HG03571 (cell line): ENCODE data around the gene SLC25A21.
"Not testable (repeated sequence)": the region's sequence is repeated elsewhere in the genome, so short reads cannot be mapped to it uniquely, and the experiment has no call there.

ENCODE experiments used
- ATAC-seq: cut with Tn5 transposase; IDR thresholded peaks from one replicate; pipeline ENCODE4 v1.9.1; 2021; ENCODE audit not compliant: unreplicated experiment

Gene SLC25A21

GRCh38 chr14:36738269-36738668, 434.1 kb downstream of the SLC25A21 start:
- no peak for ATAC-seq

GRCh38 chr14:36726128-36726527, 446.3 kb downstream of the SLC25A21 start:
- no peak for ATAC-seq

- ATAC-seq: no peak
Observed at GRCh38 chr14:36724162-36724561, 448.2 kb downstream of the SLC25A21 start.

- no peak for ATAC-seq
Observed at GRCh38 chr14:36723530-36723929, 448.9 kb downstream of the SLC25A21 start.

GRCh38 chr14:36721877-36722276, 450.5 kb downstream of the SLC25A21 start:
- no peak for ATAC-seq

- no peak for ATAC-seq
Observed at GRCh38 chr14:36720657-36721056, 451.7 kb downstream of the SLC25A21 start.

- ATAC-seq: no peak
Observed at GRCh38 chr14:36719823-36720222, 452.6 kb downstream of the SLC25A21 start.

- ATAC-seq: no peak
Observed at GRCh38 chr14:36718216-36718615, 454.2 kb downstream of the SLC25A21 start.

- no peak for ATAC-seq
Observed at GRCh38 chr14:36717363-36717762, 455.0 kb downstream of the SLC25A21 start.

- no peak for ATAC-seq
Observed at GRCh38 chr14:36716614-36717184, 455.7 kb downstream of the SLC25A21 start.

GRCh38 chr14:36713960-36714703, 458.3 kb downstream of the SLC25A21 start:
- ATAC-seq: no peak

- ATAC-seq: no peak
Observed at GRCh38 chr14:36707570-36707969, 464.8 kb downstream of the SLC25A21 start.

GRCh38 chr14:36702474-36702873, 469.9 kb downstream of the SLC25A21 start:
- no peak for ATAC-seq

- no peak for ATAC-seq
Observed at GRCh38 chr14:36701132-36701531, 471.3 kb downstream of the SLC25A21 start.

- ATAC-seq: no peak
Observed at GRCh38 chr14:36700651-36701050, 471.8 kb downstream of the SLC25A21 start.

- ATAC-seq: not testable (repeated sequence)
Observed at GRCh38 chr14:36699420-36699819, 473.0 kb downstream of the SLC25A21 start.

- no peak for ATAC-seq
Observed at GRCh38 chr14:36690311-36691040, 481.9 kb downstream of the SLC25A21 start.

- no peak for ATAC-seq
Observed at GRCh38 chr14:36684946-36685345, 487.5 kb downstream of the SLC25A21 start.

- no peak for ATAC-seq
Observed at GRCh38 chr14:36683083-36683724, 489.2 kb downstream of the SLC25A21 start.

GRCh38 chr14:36682338-36682737, 490.1 kb downstream of the SLC25A21 start:
- no peak for ATAC-seq

GRCh38 chr14:36676236-36676635, 496.2 kb downstream of the SLC25A21 start:
- ATAC-seq: no peak

GRCh38 chr14:36675581-36675980, 496.8 kb downstream of the SLC25A21 start:
- no peak for ATAC-seq
